ENCODE measurements around the gene LBP.
"Not testable (repeated sequence)": the region's sequence is repeated elsewhere in the genome, so short reads cannot be mapped to it uniquely, and the experiment has no call there.

The LBP gene

DNA sequence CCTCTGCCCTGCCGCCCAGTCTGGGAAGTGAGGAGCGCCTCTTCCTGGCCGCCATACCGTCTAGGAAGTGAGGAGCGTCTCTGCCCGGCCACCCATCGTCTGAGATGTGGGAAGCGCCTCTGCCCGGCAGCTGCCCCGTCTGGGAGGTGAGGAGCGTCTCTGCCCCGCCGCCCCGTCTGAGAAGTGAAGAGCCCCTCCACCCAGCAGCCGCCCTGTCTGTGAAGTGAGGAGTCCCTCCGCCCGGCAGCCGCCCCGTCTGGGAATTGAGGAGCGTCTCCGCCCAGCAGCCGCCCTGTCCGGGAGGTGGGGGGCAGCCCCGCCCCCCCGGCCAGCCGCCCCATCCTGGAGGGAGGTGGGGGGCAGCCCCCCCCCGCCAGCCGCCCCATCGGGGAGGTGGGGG, 61.0 kb downstream of the LBP start:
- Histone ChIP-seq H3K9me3 (ENCODE audit: control insufficient read depth in 2 of 2, low read length in 2 of 2) (no peaks in the 10 kb centered on the region), H3K4me3 (ENCODE audit: low read length in 2 of 2) (no peak overlapping the region), H3K4me1 (ENCODE audit: control insufficient read depth in 2 of 2, insufficient read depth in 2 of 2, low read length in 2 of 2) (no peaks in the 10 kb centered on the region), H3K9ac (ENCODE audit: low read depth in 1 of 2, low read length in 2 of 2) (no peak overlapping the region), H3K36me3 (ENCODE audit: control insufficient read depth in 2 of 2, insufficient read depth in 2 of 2, low read length in 2 of 2) (peaks cover 0 to 7% of the 10 kb centered on the region in 2 donors), H3K27me3 (ENCODE audit: control insufficient read depth in 2 of 2, insufficient read depth in 2 of 2, low read length in 2 of 2) (no peaks in the 10 kb centered on the region), H3K27ac (ENCODE audit: low read depth in 2 of 2, low read length in 2 of 2) (no peak overlapping the region)

GRCh38 chr20:38407822-38408221, 61.5 kb downstream of the LBP start:
- peaks cover 0 to 11% of the 10 kb centered on the region in 2 donors for H3K36me3 ChIP-seq (ENCODE audit: control insufficient read depth in 2 of 2, insufficient read depth in 2 of 2, low read length in 2 of 2)
- H3K4me1 ChIP-seq (ENCODE audit: control insufficient read depth in 2 of 2, insufficient read depth in 2 of 2, low read length in 2 of 2); H3K27me3 ChIP-seq (ENCODE audit: control insufficient read depth in 2 of 2, insufficient read depth in 2 of 2, low read length in 2 of 2); H3K27ac ChIP-seq (ENCODE audit: low read depth in 2 of 2, low read length in 2 of 2); H3K9me3 ChIP-seq (ENCODE audit: control insufficient read depth in 2 of 2, low read length in 2 of 2); H3K4me3 ChIP-seq (ENCODE audit: low read length in 2 of 2); H3K9ac ChIP-seq (ENCODE audit: low read depth in 1 of 2, low read length in 2 of 2): not testable (repeated sequence)

DNA sequence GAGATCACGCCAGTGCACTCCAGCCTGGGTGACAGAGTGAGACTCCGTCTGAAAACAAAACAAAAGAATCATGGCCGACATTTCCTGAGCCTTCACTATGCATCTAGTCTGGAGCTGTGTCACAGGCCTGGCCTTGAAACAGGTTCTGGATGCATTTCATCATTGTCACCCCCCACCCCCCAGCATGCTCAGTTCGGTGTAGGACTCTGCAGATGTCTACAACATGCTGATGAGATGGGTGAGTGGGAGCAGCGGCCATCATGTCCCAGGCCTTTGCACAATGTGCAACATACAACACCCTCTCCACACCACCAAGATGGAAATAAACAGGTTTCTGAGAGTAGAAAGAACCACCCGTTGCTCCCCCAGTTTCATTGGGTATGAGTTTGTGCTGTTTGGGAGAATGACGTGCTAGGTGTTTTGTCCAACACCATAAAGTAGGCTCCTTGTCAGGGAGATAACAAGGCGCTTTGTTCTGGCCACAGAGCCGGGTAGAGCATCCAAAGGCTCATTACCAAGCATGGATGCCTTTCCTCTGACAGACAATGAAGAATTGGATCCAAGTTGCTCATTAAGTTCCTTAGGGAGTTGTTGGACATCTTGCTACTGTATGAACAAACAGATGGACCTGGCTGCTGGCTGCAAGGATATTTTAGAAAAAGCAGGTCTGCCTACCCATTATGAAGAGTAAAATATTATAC, 66.7 kb downstream of the LBP start:
- H3K9me3 ChIP-seq (ENCODE audit: control insufficient read depth in 2 of 2, low read length in 2 of 2) = no peaks in the 10 kb centered on the region
- H3K4me1 ChIP-seq (ENCODE audit: control insufficient read depth in 2 of 2, insufficient read depth in 2 of 2, low read length in 2 of 2) = no peaks in the 10 kb centered on the region
- peaks cover 5 to 25% of the 10 kb centered on the region in 2 donors for H3K36me3 ChIP-seq (ENCODE audit: control insufficient read depth in 2 of 2, insufficient read depth in 2 of 2, low read length in 2 of 2)
- no peaks in the 10 kb centered on the region for H3K27me3 ChIP-seq (ENCODE audit: control insufficient read depth in 2 of 2, insufficient read depth in 2 of 2, low read length in 2 of 2)
- no peak overlapping the region for H3K9ac ChIP-seq (ENCODE audit: low read depth in 1 of 2, low read length in 2 of 2)
- H3K27ac ChIP-seq (ENCODE audit: low read depth in 2 of 2, low read length in 2 of 2) = no peak overlapping the region
- no peak overlapping the region for H3K4me3 ChIP-seq (ENCODE audit: low read length in 2 of 2)

GRCh38 chr20:38414769-38415450, 68.6 kb downstream of the LBP start:
- Histone ChIP-seq H3K27ac (ENCODE audit: low read depth in 2 of 2, low read length in 2 of 2) (no peak overlapping the region), H3K9me3 (ENCODE audit: control insufficient read depth in 2 of 2, low read length in 2 of 2) (no peaks in the 10 kb centered on the region), H3K27me3 (ENCODE audit: control insufficient read depth in 2 of 2, insufficient read depth in 2 of 2, low read length in 2 of 2) (no peaks in the 10 kb centered on the region), H3K9ac (ENCODE audit: low read depth in 1 of 2, low read length in 2 of 2) (no peak overlapping the region), H3K4me3 (ENCODE audit: low read length in 2 of 2) (no peak overlapping the region), H3K36me3 (ENCODE audit: control insufficient read depth in 2 of 2, insufficient read depth in 2 of 2, low read length in 2 of 2) (peaks cover 21 to 42% of the 10 kb centered on the region in 2 donors), H3K4me1 (ENCODE audit: control insufficient read depth in 2 of 2, insufficient read depth in 2 of 2, low read length in 2 of 2) (no peaks in the 10 kb centered on the region)

GRCh38 chr20:38418509-38419204, 72.4 kb downstream of the LBP start:
- H3K4me3 ChIP-seq (ENCODE audit: low read length in 2 of 2) = no peak overlapping the region
- H3K4me1 ChIP-seq (ENCODE audit: control insufficient read depth in 2 of 2, insufficient read depth in 2 of 2, low read length in 2 of 2) = no peaks in the 10 kb centered on the region
- no peaks in the 10 kb centered on the region for H3K27me3 ChIP-seq (ENCODE audit: control insufficient read depth in 2 of 2, insufficient read depth in 2 of 2, low read length in 2 of 2)
- peaks cover 51 to 57% of the 10 kb centered on the region in 2 donors for H3K36me3 ChIP-seq (ENCODE audit: control insufficient read depth in 2 of 2, insufficient read depth in 2 of 2, low read length in 2 of 2)
- H3K9me3 ChIP-seq (ENCODE audit: control insufficient read depth in 2 of 2, low read length in 2 of 2) = no peaks in the 10 kb centered on the region
- H3K27ac ChIP-seq (ENCODE audit: low read depth in 2 of 2, low read length in 2 of 2) = no peak overlapping the region
- H3K9ac ChIP-seq (ENCODE audit: low read depth in 1 of 2, low read length in 2 of 2) = no peak overlapping the region

- H3K9ac ChIP-seq (ENCODE audit: low read depth in 1 of 2, low read length in 2 of 2) = no peak overlapping the region
- H3K27ac ChIP-seq (ENCODE audit: low read depth in 2 of 2, low read length in 2 of 2) = no peak overlapping the region
- peaks cover 68 to 74% of the 10 kb centered on the region in 2 donors for H3K36me3 ChIP-seq (ENCODE audit: control insufficient read depth in 2 of 2, insufficient read depth in 2 of 2, low read length in 2 of 2)
Observed at GRCh38 chr20:38420388-38421085, 74.3 kb downstream of the LBP start.

GRCh38 chr20:38421915-38422314, 75.6 kb downstream of the LBP start:
- Histone ChIP-seq H3K27ac (ENCODE audit: low read depth in 2 of 2, low read length in 2 of 2) (no peak overlapping the region), H3K9ac (ENCODE audit: low read depth in 1 of 2, low read length in 2 of 2) (no peak overlapping the region), H3K4me3 (ENCODE audit: low read length in 2 of 2) (no peak overlapping the region), H3K4me1 (ENCODE audit: control insufficient read depth in 2 of 2, insufficient read depth in 2 of 2, low read length in 2 of 2) (no peaks in the 10 kb centered on the region), H3K9me3 (ENCODE audit: control insufficient read depth in 2 of 2, low read length in 2 of 2) (no peaks in the 10 kb centered on the region), H3K27me3 (ENCODE audit: control insufficient read depth in 2 of 2, insufficient read depth in 2 of 2, low read length in 2 of 2) (no peaks in the 10 kb centered on the region), H3K36me3 (ENCODE audit: control insufficient read depth in 2 of 2, insufficient read depth in 2 of 2, low read length in 2 of 2) (peaks cover 76 to 83% of the 10 kb centered on the region in 2 donors)

More at GRCh38 chr20:38420388-38421085, 74.3 kb downstream of the LBP start:
- Histone ChIP-seq H3K4me3 (ENCODE audit: low read length in 2 of 2) (no peak overlapping the region), H3K27me3 (ENCODE audit: control insufficient read depth in 2 of 2, insufficient read depth in 2 of 2, low read length in 2 of 2) (no peaks in the 10 kb centered on the region), H3K9me3 (ENCODE audit: control insufficient read depth in 2 of 2, low read length in 2 of 2) (no peaks in the 10 kb centered on the region), H3K4me1 (ENCODE audit: control insufficient read depth in 2 of 2, insufficient read depth in 2 of 2, low read length in 2 of 2) (no peaks in the 10 kb centered on the region)

DNA sequence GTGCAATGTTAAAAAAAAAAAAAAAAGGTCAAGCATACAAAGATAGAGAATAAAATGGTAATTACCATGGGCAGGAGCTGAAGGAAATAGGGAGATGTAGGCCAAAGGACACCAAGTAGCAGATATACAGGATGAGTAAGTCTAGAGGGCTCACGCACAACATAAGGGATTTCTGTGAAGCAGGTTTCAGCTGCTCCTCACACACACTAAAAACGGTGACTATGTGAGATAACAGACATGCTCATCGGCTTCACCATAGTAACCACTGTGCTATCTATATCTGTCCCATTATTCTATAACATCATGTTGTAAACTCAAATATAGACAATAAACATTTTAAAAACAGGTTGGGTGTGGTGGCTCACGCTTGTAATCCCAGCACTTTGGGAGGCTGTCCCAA, 77.3 kb downstream of the LBP start:
- Histone ChIP-seq H3K9me3 (ENCODE audit: control insufficient read depth in 2 of 2, low read length in 2 of 2) (no peaks in the 10 kb centered on the region), H3K27me3 (ENCODE audit: control insufficient read depth in 2 of 2, insufficient read depth in 2 of 2, low read length in 2 of 2) (no peaks in the 10 kb centered on the region), H3K36me3 (ENCODE audit: control insufficient read depth in 2 of 2, insufficient read depth in 2 of 2, low read length in 2 of 2) (peaks cover 88 to 94% of the 10 kb centered on the region in 2 donors), H3K9ac (ENCODE audit: low read depth in 1 of 2, low read length in 2 of 2) (no peak overlapping the region), H3K4me1 (ENCODE audit: control insufficient read depth in 2 of 2, insufficient read depth in 2 of 2, low read length in 2 of 2) (no peaks in the 10 kb centered on the region), H3K27ac (ENCODE audit: low read depth in 2 of 2, low read length in 2 of 2) (no peak overlapping the region), H3K4me3 (ENCODE audit: low read length in 2 of 2) (no peak overlapping the region)

- Histone ChIP-seq H3K36me3 (ENCODE audit: control insufficient read depth in 2 of 2, insufficient read depth in 2 of 2, low read length in 2 of 2) (peaks cover 89 to 95% of the 10 kb centered on the region in 2 donors), H3K9ac (ENCODE audit: low read depth in 1 of 2, low read length in 2 of 2) (no peak overlapping the region), H3K4me1 (ENCODE audit: control insufficient read depth in 2 of 2, insufficient read depth in 2 of 2, low read length in 2 of 2) (no peaks in the 10 kb centered on the region), H3K27ac (ENCODE audit: low read depth in 2 of 2, low read length in 2 of 2) (no peak overlapping the region), H3K9me3 (ENCODE audit: control insufficient read depth in 2 of 2, low read length in 2 of 2) (no peaks in the 10 kb centered on the region), H3K27me3 (ENCODE audit: control insufficient read depth in 2 of 2, insufficient read depth in 2 of 2, low read length in 2 of 2) (no peaks in the 10 kb centered on the region), H3K4me3 (ENCODE audit: low read length in 2 of 2) (no peak overlapping the region)
Observed at GRCh38 chr20:38424401-38424800, 78.1 kb downstream of the LBP start.

Data from mucosa of rectum (tissue), 2 donors.